ENCODE measurements around the gene TBX21. TPM values are rescaled to one million over a fixed set of nuclear protein-coding genes. Genes with fewer than 3 reads are reported as not detected.
A peak's percentile ranks its signal among the peaks of the same experiment; 100 is the strongest.

Gene TBX21
- total and polyA plus RNA-seq, 2 experiments from 2014 or later = not detected

DNA sequence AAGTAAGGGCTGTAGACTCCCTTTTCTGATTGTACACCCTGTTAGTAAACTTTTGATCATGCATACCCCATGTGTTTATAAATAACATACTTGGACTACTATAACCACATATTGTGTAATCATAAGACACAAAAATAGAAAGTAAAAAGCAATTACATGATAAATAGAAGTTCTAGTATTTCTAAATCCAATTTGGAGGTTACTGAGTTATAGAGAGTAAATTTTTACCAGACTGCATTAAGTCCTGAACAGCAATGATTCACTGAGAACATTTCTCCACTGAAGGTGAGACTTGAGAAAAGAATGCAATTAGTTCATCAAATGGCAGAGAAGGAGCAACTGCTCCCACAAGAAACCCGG, 46.8 kb upstream of the TBX21 start:
- H3K27ac Mint-ChIP-seq = 0 out of 2 replicates have a peak overlapping the region, but pooled peaks have one; percentile 60

More for the DNA sequence above, 46.8 kb upstream of the TBX21 start:
- Mint-ChIP-seq H3K36me3 (ENCODE audit: low read depth) (peaks cover 41% of the 10 kb centered on the region), H3K4me3 (no peak overlapping the region), H3K27me3 (ENCODE audit: insufficient read depth, low read depth, poor library complexity) (peaks cover 12% of the 10 kb centered on the region), H3K4me1 (peaks cover 29% of the 10 kb centered on the region), H3K9me3 (no peaks in the 10 kb centered on the region)
- no peaks in the 10 kb centered on the region for H3K79me2 ChIP-seq (replicated peaks; ENCODE audit: insufficient read depth)
- DNase-seq (ENCODE audit: low spot score) = no peak
- no peaks in the 10 kb centered on the region for H3K27me3 ChIP-seq (ENCODE audit: insufficient read depth)
- no peaks in the 10 kb centered on the region for H3K9me2 ChIP-seq (ENCODE audit: insufficient read depth)
- peaks cover 19% of the 10 kb centered on the region; the same call in 1 of the 2 replicates for H4K20me1 ChIP-seq (replicated peaks; ENCODE audit: insufficient read depth)
- H3F3A ChIP-seq (replicated peaks; ENCODE audit: low read depth) = peaks cover 35% of the 10 kb centered on the region
- ATAC-seq = no peak
- no peak overlapping the region for H3K4me3 ChIP-seq
- no peak overlapping the region for H3K27ac ChIP-seq (ENCODE audit: low read depth)
- TF ChIP-seq, protein P1, sequence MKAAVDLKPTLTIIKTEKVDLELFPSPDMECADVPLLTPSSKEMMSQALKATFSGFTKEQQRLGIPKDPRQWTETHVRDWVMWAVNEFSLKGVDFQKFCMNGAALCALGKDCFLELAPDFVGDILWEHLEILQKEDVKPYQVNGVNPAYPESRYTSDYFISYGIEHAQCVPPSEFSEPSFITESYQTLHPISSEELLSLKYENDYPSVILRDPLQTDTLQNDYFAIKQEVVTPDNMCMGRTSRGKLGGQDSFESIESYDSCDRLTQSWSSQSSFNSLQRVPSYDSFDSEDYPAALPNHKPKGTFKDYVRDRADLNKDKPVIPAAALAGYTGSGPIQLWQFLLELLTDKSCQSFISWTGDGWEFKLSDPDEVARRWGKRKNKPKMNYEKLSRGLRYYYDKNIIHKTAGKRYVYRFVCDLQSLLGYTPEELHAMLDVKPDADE (IDR thresholded peaks at IDR 0.05) = no peak
- TF ChIP-seq ZNF331 (CRISPR knock-in tag; IDR thresholded peaks at IDR 0.05; ENCODE audit: low read depth) (no peak), STAT1 (IDR thresholded peaks at IDR 0.05; ENCODE audit: unreplicated experiment) (no peak), NANOG (IDR thresholded peaks at IDR 0.05; ENCODE audit: borderline replicate concordance) (no peak), CREB1 (CRISPR knock-in tag; IDR thresholded peaks at IDR 0.05; ENCODE audit: low read depth) (no peak), ZNF462 (CRISPR knock-in tag; IDR thresholded peaks at IDR 0.05) (no peak), CTCF (conservative IDR thresholded peaks at IDR 0.05; ENCODE audit: low read depth in 2 of 2) (no peak), ZNF114 (CRISPR knock-in tag; IDR thresholded peaks at IDR 0.05) (no peak), EZH2 (IDR thresholded peaks at IDR 0.05; ENCODE audit: low read depth, unreplicated experiment) (no peak), JUNB (IDR thresholded peaks at IDR 0.05; ENCODE audit: unreplicated experiment) (no peak), POLR2AphosphoS5 (IDR thresholded peaks at IDR 0.05; ENCODE audit: low read depth) (no peak), EZH2phosphoT487 (IDR thresholded peaks at IDR 0.05; ENCODE audit: unreplicated experiment) (no peak), REST (IDR thresholded peaks at IDR 0.05; ENCODE audit: unreplicated experiment) (no peak)
- H2AFZ ChIP-seq = no peak overlapping the region
- peaks cover 26% of the 10 kb centered on the region for H3K36me3 ChIP-seq (ENCODE audit: insufficient read depth)
- H3K4me2 ChIP-seq = no peak overlapping the region
- peaks cover 9% of the 10 kb centered on the region for H3K4me1 ChIP-seq (ENCODE audit: insufficient read depth)
